A549 (cell line): ENCODE results near the gene PDLIM3.

Source experiments
- CEBPB ChIP-seq, 2 experiments: fragments of >200 bp in 1 of 2; sonication (Bioruptor Twin) in 1 of 2; formaldehyde crosslinking in 1 of 2; IDR thresholded peaks; 2 replicates each; pipeline ENCODE4 v1.6.1; 2012 to 2016
- ESRRA ChIP-seq: fragments of 150-350 bp; IDR thresholded peaks from 2 replicates; pipeline ENCODE4 v1.6.1; 2014; ENCODE audit warnings: mild to moderate bottlenecking, low read length, borderline replicate concordance
- FOSL2 ChIP-seq, 2 experiments: fragments of 450-650 bp in 1 of 2; fragments of >200 bp in 1 of 2; sonication (Bioruptor Twin) in 1 of 2; formaldehyde crosslinking; IDR thresholded peaks; 2 replicates each; pipeline versions ENCODE4 v1.5.0 to v1.6.1; 2016 to 2020; ENCODE audit warnings: mild to moderate bottlenecking in 1 of 2, moderate library complexity in 1 of 2
- JUN ChIP-seq, 2 experiments: fragments of >200 bp; sonication (Bioruptor Twin); formaldehyde crosslinking; IDR thresholded peaks; 2 replicates in 1 of 2; 3 replicates in 1 of 2; pipeline ENCODE4 v1.6.1; 2016 to 2017
- MAZ ChIP-seq: fragments of 150-350 bp; IDR thresholded peaks from 2 replicates; pipeline ENCODE4 v1.6.1; 2014; ENCODE audit warnings: antibody characterized with exemption, low read depth, low read length, borderline replicate concordance
- NPAS2 ChIP-seq: fragments of 250-450 bp; sonication (Bioruptor Pico); IDR thresholded peaks from 2 replicates; pipeline ENCODE4 v1.8.0; 2022; ENCODE audit warnings: mild to moderate bottlenecking, moderate library complexity, borderline replicate concordance
- RFX5 ChIP-seq: fragments of 450-650 bp; IDR thresholded peaks from 2 replicates; pipeline ENCODE4 v1.7.1; 2014; ENCODE audit warnings: antibody characterized with exemption, mild to moderate bottlenecking, moderate library complexity
- RNF2 ChIP-seq: fragments of 200-600 bp; sonication (generic); IDR thresholded peaks from 2 replicates; pipeline ENCODE4 v1.6.1; 2016; ENCODE audit warnings: low read depth, mild to moderate bottlenecking, antibody characterized with exemption, moderate library complexity, borderline replicate concordance
- TF ChIP-seq, protein P1 (sequence below): fragments of >200 bp; sonication (Bioruptor Twin); formaldehyde crosslinking; IDR thresholded peaks from 3 replicates; pipeline ENCODE4 v1.5.1; 2016
- TF ChIP-seq, protein P2 (sequence below): fragments of 200-600 bp; sonication (generic); IDR thresholded peaks from 2 replicates; pipeline ENCODE4 v1.6.1; 2016; ENCODE audit warnings: antibody characterized with exemption, mild to moderate bottlenecking, moderate library complexity

DNA sequence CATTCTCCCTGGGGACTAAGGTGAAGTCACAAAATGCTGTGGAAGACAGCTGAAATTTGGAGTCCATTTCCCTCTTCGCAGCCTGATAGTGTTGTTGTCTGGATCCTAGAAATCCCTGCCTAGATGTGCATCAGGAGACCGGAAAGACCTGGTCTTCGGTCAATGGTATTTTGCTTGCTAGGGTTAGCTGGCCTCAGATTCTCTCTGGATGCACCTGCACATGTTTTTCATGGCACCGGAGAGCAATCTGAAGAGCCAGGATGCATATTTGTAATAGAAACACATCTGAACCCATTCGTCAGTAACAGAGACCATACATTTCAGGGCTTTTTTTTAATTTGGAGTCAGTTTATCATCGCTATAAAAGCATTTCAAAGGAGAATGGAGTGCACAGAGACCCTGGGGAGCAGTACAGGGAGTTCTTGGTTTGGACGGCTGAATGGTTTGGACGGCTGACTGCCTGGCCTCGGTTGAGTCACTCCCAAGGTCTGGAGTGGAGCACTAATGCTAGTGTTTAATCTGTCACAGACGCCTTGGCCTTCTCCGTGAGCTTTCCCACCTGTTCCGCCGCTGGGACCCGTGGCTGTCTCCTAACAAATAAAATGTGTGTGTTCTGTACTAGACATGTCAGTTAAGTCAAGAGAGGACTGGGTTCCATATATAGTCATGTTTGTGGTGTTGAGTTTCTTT lies 7.5 kb upstream of the PDLIM3 start:
- TF ChIP-seq, protein P1, sequence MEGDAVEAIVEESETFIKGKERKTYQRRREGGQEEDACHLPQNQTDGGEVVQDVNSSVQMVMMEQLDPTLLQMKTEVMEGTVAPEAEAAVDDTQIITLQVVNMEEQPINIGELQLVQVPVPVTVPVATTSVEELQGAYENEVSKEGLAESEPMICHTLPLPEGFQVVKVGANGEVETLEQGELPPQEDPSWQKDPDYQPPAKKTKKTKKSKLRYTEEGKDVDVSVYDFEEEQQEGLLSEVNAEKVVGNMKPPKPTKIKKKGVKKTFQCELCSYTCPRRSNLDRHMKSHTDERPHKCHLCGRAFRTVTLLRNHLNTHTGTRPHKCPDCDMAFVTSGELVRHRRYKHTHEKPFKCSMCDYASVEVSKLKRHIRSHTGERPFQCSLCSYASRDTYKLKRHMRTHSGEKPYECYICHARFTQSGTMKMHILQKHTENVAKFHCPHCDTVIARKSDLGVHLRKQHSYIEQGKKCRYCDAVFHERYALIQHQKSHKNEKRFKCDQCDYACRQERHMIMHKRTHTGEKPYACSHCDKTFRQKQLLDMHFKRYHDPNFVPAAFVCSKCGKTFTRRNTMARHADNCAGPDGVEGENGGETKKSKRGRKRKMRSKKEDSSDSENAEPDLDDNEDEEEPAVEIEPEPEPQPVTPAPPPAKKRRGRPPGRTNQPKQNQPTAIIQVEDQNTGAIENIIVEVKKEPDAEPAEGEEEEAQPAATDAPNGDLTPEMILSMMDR, result no peak
- TF ChIP-seq NPAS2 (CRISPR knock-in tag) (no peak), JUN (IDR thresholded peaks at IDR 0.05) (no peak), RFX5 (no peak), CEBPB (IDR thresholded peaks at IDR 0.05) (no peak), ESRRA (no peak), RNF2 (no peak), MAZ (no peak), FOSL2 (IDR thresholded peaks at IDR 0.05) (no peak), FOSL2 (CRISPR knock-in tag; IDR thresholded peaks at IDR 0.05) (no peak)
- TF ChIP-seq, protein P2, sequence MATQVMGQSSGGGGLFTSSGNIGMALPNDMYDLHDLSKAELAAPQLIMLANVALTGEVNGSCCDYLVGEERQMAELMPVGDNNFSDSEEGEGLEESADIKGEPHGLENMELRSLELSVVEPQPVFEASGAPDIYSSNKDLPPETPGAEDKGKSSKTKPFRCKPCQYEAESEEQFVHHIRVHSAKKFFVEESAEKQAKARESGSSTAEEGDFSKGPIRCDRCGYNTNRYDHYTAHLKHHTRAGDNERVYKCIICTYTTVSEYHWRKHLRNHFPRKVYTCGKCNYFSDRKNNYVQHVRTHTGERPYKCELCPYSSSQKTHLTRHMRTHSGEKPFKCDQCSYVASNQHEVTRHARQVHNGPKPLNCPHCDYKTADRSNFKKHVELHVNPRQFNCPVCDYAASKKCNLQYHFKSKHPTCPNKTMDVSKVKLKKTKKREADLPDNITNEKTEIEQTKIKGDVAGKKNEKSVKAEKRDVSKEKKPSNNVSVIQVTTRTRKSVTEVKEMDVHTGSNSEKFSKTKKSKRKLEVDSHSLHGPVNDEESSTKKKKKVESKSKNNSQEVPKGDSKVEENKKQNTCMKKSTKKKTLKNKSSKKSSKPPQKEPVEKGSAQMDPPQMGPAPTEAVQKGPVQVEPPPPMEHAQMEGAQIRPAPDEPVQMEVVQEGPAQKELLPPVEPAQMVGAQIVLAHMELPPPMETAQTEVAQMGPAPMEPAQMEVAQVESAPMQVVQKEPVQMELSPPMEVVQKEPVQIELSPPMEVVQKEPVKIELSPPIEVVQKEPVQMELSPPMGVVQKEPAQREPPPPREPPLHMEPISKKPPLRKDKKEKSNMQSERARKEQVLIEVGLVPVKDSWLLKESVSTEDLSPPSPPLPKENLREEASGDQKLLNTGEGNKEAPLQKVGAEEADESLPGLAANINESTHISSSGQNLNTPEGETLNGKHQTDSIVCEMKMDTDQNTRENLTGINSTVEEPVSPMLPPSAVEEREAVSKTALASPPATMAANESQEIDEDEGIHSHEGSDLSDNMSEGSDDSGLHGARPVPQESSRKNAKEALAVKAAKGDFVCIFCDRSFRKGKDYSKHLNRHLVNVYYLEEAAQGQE, result no peak
